COR-L47 (cell line): Measurements from ENCODE around the gene METAP2.

ENCODE experiments used
- DNase-seq: peaks from one replicate; lab custom pipeline; 2025; lab: John Stamatoyannopoulos, UW

METAP2 gene

GRCh38 chr12:95549392-95550084 lies 75.6 kb downstream of the METAP2 start:
- no peak for DNase-seq

GRCh38 chr12:95551305-95551704 lies 77.4 kb downstream of the METAP2 start, which contains the start of gene USP44:
USP44 (minus strand) TSS chr12:95551476; CDS start chr12:95534256, 17,220 bp downstream.
- no peak for DNase-seq

GRCh38 chr12:95551913-95552516 lies 78.1 kb downstream of the METAP2 start:
- no peak for DNase-seq

- no peak for DNase-seq
Observed at GRCh38 chr12:95553197-95553943, 79.4 kb downstream of the METAP2 start.

- DNase-seq, result no peak
Observed at GRCh38 chr12:95554532-95555071, 80.7 kb downstream of the METAP2 start.

- DNase-seq, result no peak
Observed at GRCh38 chr12:95557625-95558024, 83.7 kb downstream of the METAP2 start.
